HEK293 (cell line): ENCODE results near the gene HSD17B12.

ENCODE experiments used
- CTCF ChIA-PET: fragments of 350-600 bp; formaldehyde crosslinking; extraction: SDS; loops from one replicate; lab custom pipeline; 2021; ENCODE audit warnings: antibody characterized with exemption; lab: Yijun Ruan, JAX
- POLR2A ChIA-PET: fragments of 300-600 bp; formaldehyde crosslinking; extraction: SDS; loops from one replicate; lab custom pipeline; 2020; ENCODE audit warnings: antibody characterized with exemption, inconsistent platforms; lab: Yijun Ruan, JAX
- H3K27ac ChIP-seq: fragments of 200-500 bp; sonication (Bioruptor generic); 2 replicates; pipeline ENCODE4 v1.5.1; 2014; ENCODE audit warnings: low read depth, low read length, control low read depth, inconsistent platforms; ENCODE audit errors: extremely low read depth
- H3K36me3 ChIP-seq, 2 experiments: fragments of 200-500 bp in 1 of 2; sonication (Bioruptor generic) in 1 of 2; 1 replicate in 1 of 2; 2 replicates in 1 of 2; pipeline ENCODE4 v1.5.1; 2014 to 2017; ENCODE audit warnings: inconsistent platforms in 2 of 2, low read length in 2 of 2; ENCODE audit not compliant: control insufficient read depth in 2 of 2, insufficient read depth in 1 of 2
- H3K4me1 ChIP-seq: fragments of 200-500 bp; sonication (Bioruptor generic); 2 replicates; pipeline ENCODE4 v1.5.1; 2014; ENCODE audit warnings: mild to moderate bottlenecking, low read length, inconsistent platforms; ENCODE audit not compliant: control insufficient read depth, insufficient read depth
- H3K4me3 ChIP-seq: 2 replicates; pipeline ENCODE4 v1.5.1; 2011; ENCODE audit warnings: low read depth, mild to moderate bottlenecking, control low read depth, low read length, moderate library complexity
- H3K9me3 ChIP-seq: fragments of 200-500 bp; sonication (Bioruptor generic); 2 replicates; pipeline ENCODE4 v1.5.1; 2014; ENCODE audit warnings: low read depth, low read length, inconsistent platforms; ENCODE audit not compliant: control insufficient read depth, insufficient read depth
- KLF16 ChIP-seq: fragments of 450-650 bp; formaldehyde crosslinking; IDR thresholded peaks from 2 replicates; pipeline ENCODE4 v1.5.1; 2017; ENCODE audit warnings: missing biosample characterization, missing genetic modification characterization
- MZF1 ChIP-seq: fragments of 450-650 bp; formaldehyde crosslinking; IDR thresholded peaks from 2 replicates; pipeline ENCODE4 v1.5.1; 2017; ENCODE audit warnings: missing biosample characterization, missing genetic modification characterization, borderline replicate concordance
- OSR2 ChIP-seq: fragments of 450-650 bp; formaldehyde crosslinking; IDR thresholded peaks from 2 replicates; pipeline ENCODE4 v1.5.1; 2016; ENCODE audit warnings: missing biosample characterization, missing genetic modification characterization
- RBAK ChIP-seq: fragments of 450-650 bp; formaldehyde crosslinking; IDR thresholded peaks from 2 replicates; pipeline ENCODE4 v1.5.1; 2016; ENCODE audit warnings: missing biosample characterization, missing genetic modification characterization
- SCRT2 ChIP-seq: fragments of 450-650 bp; formaldehyde crosslinking; IDR thresholded peaks from 2 replicates; pipeline ENCODE4 v1.5.1; 2016; ENCODE audit warnings: missing biosample characterization, missing genetic modification characterization
- ZBTB1 ChIP-seq: fragments of 450-650 bp; formaldehyde crosslinking; IDR thresholded peaks from 2 replicates; pipeline ENCODE4 v1.5.1; 2016; ENCODE audit warnings: missing biosample characterization, missing genetic modification characterization
- ZFP37 ChIP-seq: fragments of 450-650 bp; formaldehyde crosslinking; IDR thresholded peaks from 2 replicates; pipeline ENCODE4 v1.5.1; 2016; ENCODE audit warnings: missing biosample characterization, missing genetic modification characterization
- ZFP41 ChIP-seq: fragments of 450-650 bp; formaldehyde crosslinking; IDR thresholded peaks from 2 replicates; pipeline ENCODE4 v1.5.1; 2016; ENCODE audit warnings: missing biosample characterization, missing genetic modification characterization, borderline replicate concordance
- ZNF155 ChIP-seq: fragments of 450-650 bp; formaldehyde crosslinking; IDR thresholded peaks from 2 replicates; pipeline ENCODE4 v1.5.1; 2016; ENCODE audit warnings: missing biosample characterization, missing genetic modification characterization
- ZNF211 ChIP-seq: fragments of 450-650 bp; formaldehyde crosslinking; IDR thresholded peaks from 2 replicates; pipeline ENCODE4 v1.5.1; 2016; ENCODE audit warnings: low read depth, missing biosample characterization, missing genetic modification characterization
- ZNF280D ChIP-seq: fragments of 450-650 bp; formaldehyde crosslinking; IDR thresholded peaks from 2 replicates; pipeline ENCODE4 v1.5.1; 2016; ENCODE audit warnings: missing biosample characterization, missing genetic modification characterization
- ZNF37A ChIP-seq: fragments of 450-650 bp; IDR thresholded peaks from 2 replicates; pipeline ENCODE4 v1.5.1; 2018; ENCODE audit warnings: missing biosample characterization, missing genetic modification characterization
- ZNF394 ChIP-seq: fragments of 450-650 bp; formaldehyde crosslinking; IDR thresholded peaks from 2 replicates; pipeline ENCODE4 v1.5.1; 2016; ENCODE audit warnings: missing biosample characterization, missing genetic modification characterization, mild to moderate bottlenecking, moderate library complexity, borderline replicate concordance
- ZNF423 ChIP-seq: fragments of 450-650 bp; formaldehyde crosslinking; IDR thresholded peaks from 2 replicates; pipeline ENCODE4 v1.5.1; 2016; ENCODE audit warnings: missing biosample characterization, missing genetic modification characterization
- ZNF48 ChIP-seq: fragments of 450-650 bp; formaldehyde crosslinking; IDR thresholded peaks from 2 replicates; pipeline ENCODE4 v1.5.1; 2016; ENCODE audit warnings: missing biosample characterization, missing genetic modification characterization
- ZNF510 ChIP-seq: fragments of 450-650 bp; formaldehyde crosslinking; IDR thresholded peaks from 2 replicates; pipeline ENCODE4 v1.5.1; 2018; ENCODE audit warnings: mild to moderate bottlenecking, missing genetic modification characterization, missing biosample characterization; ENCODE audit not compliant: insufficient replicate concordance
- ZNF518A ChIP-seq: fragments of 450-650 bp; formaldehyde crosslinking; conservative IDR thresholded peaks from 2 replicates; pipeline ENCODE4 v1.5.1; 2016; ENCODE audit warnings: low read depth, missing biosample characterization, missing genetic modification characterization
- ZNF610 ChIP-seq: fragments of 450-650 bp; formaldehyde crosslinking; IDR thresholded peaks from 2 replicates; pipeline ENCODE4 v1.5.1; 2016; ENCODE audit warnings: missing biosample characterization, missing genetic modification characterization, borderline replicate concordance
- ZNF654 ChIP-seq: fragments of 450-650 bp; formaldehyde crosslinking; IDR thresholded peaks from 2 replicates; pipeline ENCODE4 v1.5.1; 2016; ENCODE audit warnings: low read depth, missing biosample characterization, missing genetic modification characterization
- ZNF707 ChIP-seq: fragments of 450-650 bp; formaldehyde crosslinking; IDR thresholded peaks from 2 replicates; pipeline ENCODE4 v1.5.1; 2016; ENCODE audit warnings: missing biosample characterization, missing genetic modification characterization
- ZNF76 ChIP-seq: fragments of 450-650 bp; formaldehyde crosslinking; IDR thresholded peaks from 2 replicates; pipeline ENCODE4; 2016; ENCODE audit warnings: low read depth, missing biosample characterization, missing genetic modification characterization, borderline replicate concordance
- TF ChIP-seq, protein P1 (sequence below): fragments of 450-650 bp; formaldehyde crosslinking; IDR thresholded peaks from 2 replicates; pipeline ENCODE4 v1.5.1; 2016; ENCODE audit warnings: missing biosample characterization, missing genetic modification characterization
- TF ChIP-seq, protein P2 (sequence below): fragments of 450-650 bp; formaldehyde crosslinking; IDR thresholded peaks from 2 replicates; pipeline ENCODE4 v1.5.1; 2016; ENCODE audit warnings: missing biosample characterization, missing genetic modification characterization

Gene HSD17B12

GRCh38 chr11:43823316-43823715, 142.8 kb downstream of the HSD17B12 start (continued):
- TF ChIP-seq ZBTB1 (tag by site-specific recombination) (no peak), ZNF510 (tag by site-specific recombination) (no peak), ZNF76 (no peak)
- TF ChIP-seq, all 188 proteins: peak for 0

- POLR2A ChIA-PET = no interaction called here
- H3K36me3 ChIP-seq = peaks cover 0 to 21% of the 10 kb centered on the region in 2 experiments; a peak in 1 of 3 replicates
- H3K4me1 ChIP-seq = no peaks in the 10 kb centered on the region
- H3K9me3 ChIP-seq = no peaks in the 10 kb centered on the region
- TF ChIP-seq SCRT2 (tag by site-specific recombination) (no peak), ZNF394 (tag by site-specific recombination) (no peak), OSR2 (tag by site-specific recombination) (no peak), ZNF37A (tag by site-specific recombination) (no peak), RBAK (tag by site-specific recombination) (no peak), KLF16 (tag by site-specific recombination) (no peak), MZF1 (tag by site-specific recombination) (no peak), ZNF211 (tag by site-specific recombination) (no peak), ZNF518A (tag by site-specific recombination) (no peak), ZNF707 (tag by site-specific recombination) (no peak), ZFP37 (tag by site-specific recombination) (no peak), ZNF155 (tag by site-specific recombination) (no peak), ZNF423 (tag by site-specific recombination) (no peak)
- TF ChIP-seq, protein P1, sequence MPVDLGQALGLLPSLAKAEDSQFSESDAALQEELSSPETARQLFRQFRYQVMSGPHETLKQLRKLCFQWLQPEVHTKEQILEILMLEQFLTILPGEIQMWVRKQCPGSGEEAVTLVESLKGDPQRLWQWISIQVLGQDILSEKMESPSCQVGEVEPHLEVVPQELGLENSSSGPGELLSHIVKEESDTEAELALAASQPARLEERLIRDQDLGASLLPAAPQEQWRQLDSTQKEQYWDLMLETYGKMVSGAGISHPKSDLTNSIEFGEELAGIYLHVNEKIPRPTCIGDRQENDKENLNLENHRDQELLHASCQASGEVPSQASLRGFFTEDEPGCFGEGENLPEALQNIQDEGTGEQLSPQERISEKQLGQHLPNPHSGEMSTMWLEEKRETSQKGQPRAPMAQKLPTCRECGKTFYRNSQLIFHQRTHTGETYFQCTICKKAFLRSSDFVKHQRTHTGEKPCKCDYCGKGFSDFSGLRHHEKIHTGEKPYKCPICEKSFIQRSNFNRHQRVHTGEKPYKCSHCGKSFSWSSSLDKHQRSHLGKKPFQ (tag by site-specific recombination) = no peak
- TF ChIP-seq, all 188 proteins: peak for 0
- H3K27ac ChIP-seq = no peak overlapping the region
- no peak overlapping the region for H3K4me3 ChIP-seq
- CTCF ChIA-PET = interaction anchor here (1.1 to 10.8 kb wide), 4 partner anchors 18 to 68 kb away, joined by 3 to 122 read pairs (median 14); no protein-coding TSS in a partner anchor
These were observed 143.3 kb downstream of the HSD17B12 start for GRCh38 chr11:43823851-43824250.

GRCh38 chr11:43825217-43825816, 144.8 kb downstream of the HSD17B12 start:
- ChIA-PET POLR2A (no interaction called here), CTCF (interaction anchor here (0.6 to 10.8 kb wide), 26 partner anchors 10 to 1427 kb away, joined by 3 to 122 read pairs (median 4); no protein-coding TSS in a partner anchor)
- H3K4me3 ChIP-seq = no peak overlapping the region
- no peaks in the 10 kb centered on the region for H3K9me3 ChIP-seq
- H3K4me1 ChIP-seq = no peaks in the 10 kb centered on the region
- H3K36me3 ChIP-seq = peaks cover 0 to 8% of the 10 kb centered on the region in 2 experiments; a peak in 1 of 3 replicates
- H3K27ac ChIP-seq = no peak overlapping the region
- TF ChIP-seq ZNF280D (tag by site-specific recombination) (no peak), ZNF610 (tag by site-specific recombination) (no peak), ZNF48 (no peak), ZNF654 (tag by site-specific recombination) (peak; percentile 53), ZFP41 (tag by site-specific recombination) (no peak)
- TF ChIP-seq, protein P2, sequence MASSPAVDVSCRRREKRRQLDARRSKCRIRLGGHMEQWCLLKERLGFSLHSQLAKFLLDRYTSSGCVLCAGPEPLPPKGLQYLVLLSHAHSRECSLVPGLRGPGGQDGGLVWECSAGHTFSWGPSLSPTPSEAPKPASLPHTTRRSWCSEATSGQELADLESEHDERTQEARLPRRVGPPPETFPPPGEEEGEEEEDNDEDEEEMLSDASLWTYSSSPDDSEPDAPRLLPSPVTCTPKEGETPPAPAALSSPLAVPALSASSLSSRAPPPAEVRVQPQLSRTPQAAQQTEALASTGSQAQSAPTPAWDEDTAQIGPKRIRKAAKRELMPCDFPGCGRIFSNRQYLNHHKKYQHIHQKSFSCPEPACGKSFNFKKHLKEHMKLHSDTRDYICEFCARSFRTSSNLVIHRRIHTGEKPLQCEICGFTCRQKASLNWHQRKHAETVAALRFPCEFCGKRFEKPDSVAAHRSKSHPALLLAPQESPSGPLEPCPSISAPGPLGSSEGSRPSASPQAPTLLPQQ (tag by site-specific recombination) = no peak
